NCI-H345 (cell line): ENCODE results near the gene PCDHGB5.
A peak's percentile ranks its signal among the peaks of the same experiment; 100 is the strongest.
"Not testable (repeated sequence)": the region's sequence is repeated elsewhere in the genome, so short reads cannot be mapped to it uniquely, and the experiment has no call there.

Source experiments
- DNase-seq: peaks from one replicate; lab custom pipeline; 2025; lab: John Stamatoyannopoulos, UW

The PCDHGB5 gene

GRCh38 chr5:141397756-141398551, at the start of gene PCDHGB5:
PCDHGB5 (plus strand) TSS chr5:141397947; CDS start chr5:141398128, 181 bp downstream.
- DNase-seq: not testable (repeated sequence)

- DNase-seq: peak; percentile 87
Observed at GRCh38 chr5:141349917-141350619, 47.7 kb upstream of the PCDHGB5 start, which contains the start of gene PCDHGB1. PCDHGB1 (plus strand) TSS chr5:141350099; CDS start chr5:141350261, 162 bp downstream.

GRCh38 chr5:141351591-141351990, 46.2 kb upstream of the PCDHGB5 start:
- DNase-seq: no peak

- no peak for DNase-seq
Observed at GRCh38 chr5:141354900-141355469, 42.8 kb upstream of the PCDHGB5 start, which contains the start of gene PCDHGA4. PCDHGA4 (plus strand) TSS chr5:141355021; CDS start chr5:141355108, 87 bp downstream.

GRCh38 chr5:141355641-141356040, 42.1 kb upstream of the PCDHGB5 start:
- DNase-seq: no peak

- DNase-seq: no peak
Observed at GRCh38 chr5:141356133-141356532, 41.6 kb upstream of the PCDHGB5 start.

GRCh38 chr5:141356950-141357349, 40.8 kb upstream of the PCDHGB5 start:
- DNase-seq: no peak

GRCh38 chr5:141359790-141360426, 37.8 kb upstream of the PCDHGB5 start, which contains the start of gene PCDHGB2:
PCDHGB2 (plus strand) TSS chr5:141359994; CDS start chr5:141360136, 142 bp downstream.
- no peak for DNase-seq

GRCh38 chr5:141360685-141361084, 37.1 kb upstream of the PCDHGB5 start:
- DNase-seq: no peak

- no peak for DNase-seq
Observed at GRCh38 chr5:141362719-141363118, 35.0 kb upstream of the PCDHGB5 start.

GRCh38 chr5:141363952-141364660, 33.6 kb upstream of the PCDHGB5 start, which contains the start of gene PCDHGA5:
PCDHGA5 (plus strand) TSS chr5:141364162; CDS start chr5:141364331, 169 bp downstream.
- DNase-seq: no peak

GRCh38 chr5:141366016-141366896, 31.5 kb upstream of the PCDHGB5 start:
- no peak for DNase-seq

GRCh38 chr5:141369994-141370848, 27.5 kb upstream of the PCDHGB5 start, which contains the start of gene PCDHGB3:
PCDHGB3 (plus strand) TSS chr5:141370242; CDS start chr5:141370395, 153 bp downstream.
- no peak for DNase-seq

GRCh38 chr5:141371572-141372475, 25.9 kb upstream of the PCDHGB5 start:
- DNase-seq: no peak

GRCh38 chr5:141373673-141374317, 24.0 kb upstream of the PCDHGB5 start, which contains the start of gene PCDHGA6:
PCDHGA6 (plus strand) TSS chr5:141373891; CDS start chr5:141374084, 193 bp downstream.
- no peak for DNase-seq

GRCh38 chr5:141374627-141375026, 23.1 kb upstream of the PCDHGB5 start:
- DNase-seq: no peak

- not testable (repeated sequence) for DNase-seq
Observed at GRCh38 chr5:141375444-141376155, 22.1 kb upstream of the PCDHGB5 start.
